GM10266 (cell line): ENCODE data around the gene SENP7.

ENCODE experiments used
- DNase-seq: peaks from one replicate; pipeline ENCODE4 v3.0.0; 2012; ENCODE audit errors: extremely low spot score
- CTCF ChIP-seq: IDR thresholded peaks from 2 replicates; pipeline ENCODE4 v1.5.1; 2012; ENCODE audit warnings: mild to moderate bottlenecking, low read depth; ENCODE audit not compliant: control insufficient read depth, insufficient read depth; ENCODE audit errors: missing control alignments

Gene SENP7

GRCh38 chr3:101300073-101300472 lies 212.9 kb downstream of the SENP7 start:
- no peak for DNase-seq
- no peak for TF ChIP-seq CTCF

GRCh38 chr3:101292027-101292426 lies 221.0 kb downstream of the SENP7 start:
- DNase-seq, result no peak
- TF ChIP-seq CTCF, result no peak

GRCh38 chr3:101288294-101288693 lies 224.7 kb downstream of the SENP7 start:
- DNase-seq, result no peak
- no peak for TF ChIP-seq CTCF

- no peak for TF ChIP-seq CTCF
- no peak for DNase-seq
These were observed 228.3 kb downstream of the SENP7 start for GRCh38 chr3:101284757-101285156.

- DNase-seq, result no peak
These were observed 231.4 kb downstream of the SENP7 start for GRCh38 chr3:101281521-101282030.

GRCh38 chr3:101279765-101280385 lies 233.1 kb downstream of the SENP7 start:
- no peak for DNase-seq
- TF ChIP-seq CTCF, result no peak

More at GRCh38 chr3:101281521-101282030, 231.4 kb downstream of the SENP7 start:
- no peak for TF ChIP-seq CTCF

- TF ChIP-seq CTCF, result no peak
- DNase-seq, result no peak
These were observed 233.8 kb downstream of the SENP7 start for GRCh38 chr3:101279162-101279561.
